NCI-H2171 treated with DMSO at 0.1 percent for 48 hours (cell line): Measurements from ENCODE around the gene UBAC2.

Experiments used
- DNase-seq: peaks from one replicate; lab custom pipeline; 2025; lab: John Stamatoyannopoulos, UW

The UBAC2 gene

GRCh38 chr13:99360696-99361095 lies 160.0 kb downstream of the UBAC2 start:
- no peak for DNase-seq

DNA sequence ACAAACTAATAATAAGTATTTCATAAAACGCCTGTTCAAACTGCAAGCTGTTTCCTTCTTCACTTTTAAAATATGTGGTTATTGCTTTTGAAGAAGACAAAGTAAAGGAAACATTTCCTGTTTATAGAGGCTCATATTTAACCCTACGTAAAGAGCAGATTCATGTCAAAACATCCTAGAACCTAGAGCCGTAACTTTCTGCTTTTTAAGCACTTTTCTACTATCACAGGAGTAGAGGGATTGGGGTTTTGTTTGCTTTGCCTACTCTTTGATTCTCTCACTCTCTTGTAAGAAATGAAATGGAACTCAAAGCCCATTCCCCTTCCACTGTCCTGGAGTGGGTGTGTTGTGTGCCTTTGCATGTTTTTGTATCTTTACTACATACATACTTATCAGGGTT lies 160.5 kb downstream of the UBAC2 start:
- DNase-seq, result no peak

DNA sequence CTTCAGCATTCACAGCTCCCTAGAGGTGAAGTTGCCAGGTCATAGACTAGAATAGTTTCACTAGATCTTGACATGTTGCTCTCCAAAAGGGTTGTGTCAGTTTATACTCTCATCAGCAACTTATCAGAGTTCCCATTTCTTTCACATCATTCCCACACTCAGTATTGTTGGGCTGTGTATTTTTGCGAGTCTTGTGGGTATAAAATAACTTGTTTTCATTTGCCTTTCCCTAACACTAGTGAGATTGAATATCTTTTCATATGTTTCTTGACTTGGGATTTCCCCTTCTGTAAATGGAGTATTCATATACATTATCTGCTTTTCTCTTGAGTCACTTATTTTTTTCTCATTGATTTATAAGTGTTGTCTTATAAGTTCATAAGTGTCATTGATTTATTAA lies 161.7 kb downstream of the UBAC2 start:
- no peak for DNase-seq

DNA sequence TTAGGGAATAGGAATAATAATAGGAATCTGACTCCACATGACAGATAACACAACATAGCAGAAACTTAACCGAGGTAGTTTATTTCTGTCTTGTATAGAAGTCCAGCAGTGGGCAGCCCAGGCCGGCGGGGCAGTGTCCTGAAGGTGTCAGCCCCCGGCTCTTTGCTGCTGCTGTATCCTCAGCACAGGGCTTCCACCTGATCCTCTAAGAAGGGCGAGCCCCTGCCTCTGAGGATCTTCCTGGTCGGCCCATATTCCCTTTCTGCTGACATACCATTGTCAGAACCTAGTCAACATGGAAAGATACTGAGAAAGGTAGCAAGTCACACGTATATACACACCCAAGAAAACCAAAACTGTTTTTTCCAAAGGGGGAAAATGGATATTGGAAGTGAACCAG lies 162.7 kb downstream of the UBAC2 start:
- no peak for DNase-seq

DNA sequence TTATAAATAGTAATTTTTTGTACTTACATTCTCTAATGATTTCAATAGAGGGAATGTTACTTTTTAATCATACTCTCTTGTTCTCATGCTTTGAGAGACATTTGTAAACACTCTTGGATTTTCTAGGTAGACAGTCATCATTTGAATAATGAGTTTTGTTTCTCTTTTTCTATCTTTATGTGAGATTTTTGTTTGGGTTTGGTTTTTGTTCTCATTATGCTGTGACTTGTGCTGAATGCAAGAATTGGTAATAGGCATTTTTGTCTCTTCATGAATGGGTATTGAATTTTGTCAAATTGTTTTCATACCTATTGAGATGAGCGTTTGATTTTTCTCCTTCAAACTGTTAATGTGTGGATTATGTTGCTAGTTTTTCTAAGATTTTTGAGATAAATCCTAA lies 163.3 kb downstream of the UBAC2 start:
- DNase-seq, result no peak

DNA sequence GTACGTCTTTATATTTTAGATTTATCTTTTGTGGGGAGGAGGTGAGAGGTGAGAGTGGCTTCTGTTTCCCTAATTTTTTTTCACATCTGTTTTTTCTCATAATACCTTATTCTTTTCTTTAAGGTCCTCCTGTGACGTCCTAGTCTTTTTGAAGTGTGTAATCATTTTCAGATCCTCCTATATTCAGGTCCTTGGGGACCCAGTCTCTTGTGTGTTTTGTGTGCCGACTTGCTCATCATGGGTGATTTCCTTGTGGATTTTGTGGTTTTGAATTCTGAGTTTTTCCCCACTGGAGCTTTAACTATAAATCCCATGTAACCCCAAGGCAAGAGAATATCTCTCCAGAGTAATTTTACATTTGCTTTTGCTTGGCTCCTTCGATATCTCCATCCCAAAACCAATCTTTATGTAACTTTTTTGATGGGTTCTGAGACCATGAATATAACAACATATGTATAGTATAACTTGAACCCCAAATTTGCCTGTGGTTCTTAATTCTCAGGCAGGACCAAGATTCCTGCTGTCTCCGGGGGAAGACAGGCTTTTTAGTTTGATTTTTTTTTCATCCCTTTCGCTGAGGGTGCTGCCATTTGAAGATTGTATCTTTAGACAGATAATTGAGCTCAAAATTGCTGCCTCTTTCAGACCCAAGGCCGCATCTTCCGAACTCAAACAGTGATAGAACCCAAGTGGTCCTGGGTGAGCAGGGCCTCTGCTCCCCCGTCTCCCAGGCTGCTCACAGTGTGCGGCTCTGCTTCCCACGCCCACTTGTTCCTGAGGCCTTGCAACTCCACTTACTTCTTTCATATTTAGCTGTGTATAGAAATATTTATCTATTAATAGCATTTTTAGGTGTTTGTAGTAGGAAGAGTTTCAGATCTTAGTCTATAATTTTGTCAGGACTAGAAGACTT lies 165.7 kb downstream of the UBAC2 start:
- no peak for DNase-seq

DNA sequence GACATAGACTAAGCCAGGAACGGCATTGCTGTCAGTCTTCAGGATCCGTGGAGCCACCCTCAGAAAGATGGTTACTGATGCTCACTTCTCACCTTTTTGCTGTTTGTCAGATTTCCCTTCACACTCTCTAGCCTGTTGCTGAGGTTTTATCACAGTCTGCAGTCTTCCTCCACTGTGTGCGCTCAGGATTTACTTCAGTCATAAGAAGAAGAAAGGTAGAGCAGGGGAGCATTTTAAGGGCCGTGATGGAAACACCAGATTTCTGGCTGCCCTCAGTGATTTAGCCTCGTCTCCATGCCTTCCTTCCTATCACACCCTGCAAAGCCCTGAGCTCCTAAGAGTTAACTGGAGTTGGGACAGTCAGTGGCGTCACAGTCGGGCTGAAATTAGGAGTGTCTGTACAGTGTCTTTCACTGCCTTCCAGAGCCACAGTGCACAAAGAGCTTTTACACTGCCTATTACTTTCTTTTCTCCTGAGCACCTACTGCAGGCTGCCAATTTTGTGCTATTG lies 166.5 kb downstream of the UBAC2 start:
- no peak for DNase-seq

DNA sequence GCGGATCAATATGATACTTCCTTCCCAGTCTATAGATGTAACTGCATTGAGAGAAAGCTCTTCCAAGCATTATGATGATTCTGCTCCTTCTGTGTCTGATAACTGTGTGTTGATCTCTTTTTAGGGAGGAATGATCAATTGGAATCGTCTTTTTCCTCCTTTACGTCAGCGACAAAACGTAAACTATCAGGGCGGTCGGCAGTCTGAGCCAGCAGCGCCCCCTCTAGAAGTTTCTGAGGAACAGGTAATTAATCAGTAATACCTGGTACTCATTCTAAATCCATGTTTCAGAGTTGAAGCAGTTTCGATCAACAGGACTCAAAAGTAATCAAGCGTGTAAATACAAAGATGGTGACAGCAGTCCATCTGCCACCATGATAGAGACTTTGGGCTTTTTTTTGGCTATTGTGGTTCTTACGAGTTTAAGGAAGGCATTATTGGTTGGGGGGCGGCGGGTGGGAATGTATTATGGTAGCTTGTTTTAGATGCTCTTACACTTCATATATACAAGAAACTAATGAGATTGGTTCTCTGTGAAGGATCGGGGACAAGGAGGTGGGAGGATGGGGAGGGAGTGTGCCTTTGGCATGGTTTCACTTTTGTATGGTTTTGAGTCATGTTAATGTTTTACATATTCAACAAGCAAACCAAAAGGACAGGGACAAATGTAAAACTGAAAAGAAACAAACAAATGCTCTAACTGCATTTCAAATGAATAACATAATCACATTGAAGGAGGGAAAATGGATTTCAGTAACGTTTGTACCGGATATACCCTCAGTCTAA lies 167.2 kb downstream of the UBAC2 start:
- DNase-seq, result no peak

DNA sequence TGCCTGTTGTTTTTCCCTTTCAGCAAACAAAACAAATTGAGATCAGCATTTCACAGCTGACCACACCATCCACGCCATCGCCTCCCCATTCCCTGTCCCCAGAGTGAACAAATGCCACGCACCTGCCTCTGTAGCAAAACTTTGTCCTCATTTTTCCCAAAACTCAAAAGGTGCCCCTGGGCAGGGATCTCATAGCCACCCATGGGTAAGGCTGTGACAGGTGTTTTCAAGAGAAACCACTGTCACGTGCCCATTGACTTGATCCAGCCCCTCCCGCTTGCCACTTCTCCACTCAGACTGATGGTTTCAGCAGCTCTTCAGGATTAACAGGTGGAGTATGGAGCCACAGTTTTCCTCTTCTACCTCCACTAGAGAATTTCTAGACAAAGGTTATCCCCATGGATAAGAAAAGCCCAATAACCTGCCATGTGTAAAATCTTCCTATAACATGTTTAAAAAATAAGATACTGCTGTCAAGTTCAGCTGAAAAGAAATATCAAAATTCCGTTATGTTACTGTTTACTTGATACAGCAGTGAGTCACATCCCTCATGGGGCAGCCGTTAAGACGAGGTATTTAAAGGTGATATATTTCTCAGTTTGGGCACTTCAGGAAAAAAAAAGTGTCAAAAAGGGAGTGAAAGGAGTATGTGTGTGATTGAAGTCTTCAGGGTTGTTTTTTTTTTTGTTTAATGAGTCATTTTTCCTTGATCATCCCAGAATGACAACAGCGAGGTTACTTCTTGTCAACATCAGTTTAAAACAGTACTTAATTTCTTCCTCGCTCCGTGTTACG lies 170.0 kb downstream of the UBAC2 start:
- DNase-seq, result no peak

- no peak for DNase-seq
Measured at GRCh38 chr13:99371956-99372355, 171.3 kb downstream of the UBAC2 start.

- no peak for DNase-seq
Measured at GRCh38 chr13:99373436-99373835, 172.8 kb downstream of the UBAC2 start.

DNA sequence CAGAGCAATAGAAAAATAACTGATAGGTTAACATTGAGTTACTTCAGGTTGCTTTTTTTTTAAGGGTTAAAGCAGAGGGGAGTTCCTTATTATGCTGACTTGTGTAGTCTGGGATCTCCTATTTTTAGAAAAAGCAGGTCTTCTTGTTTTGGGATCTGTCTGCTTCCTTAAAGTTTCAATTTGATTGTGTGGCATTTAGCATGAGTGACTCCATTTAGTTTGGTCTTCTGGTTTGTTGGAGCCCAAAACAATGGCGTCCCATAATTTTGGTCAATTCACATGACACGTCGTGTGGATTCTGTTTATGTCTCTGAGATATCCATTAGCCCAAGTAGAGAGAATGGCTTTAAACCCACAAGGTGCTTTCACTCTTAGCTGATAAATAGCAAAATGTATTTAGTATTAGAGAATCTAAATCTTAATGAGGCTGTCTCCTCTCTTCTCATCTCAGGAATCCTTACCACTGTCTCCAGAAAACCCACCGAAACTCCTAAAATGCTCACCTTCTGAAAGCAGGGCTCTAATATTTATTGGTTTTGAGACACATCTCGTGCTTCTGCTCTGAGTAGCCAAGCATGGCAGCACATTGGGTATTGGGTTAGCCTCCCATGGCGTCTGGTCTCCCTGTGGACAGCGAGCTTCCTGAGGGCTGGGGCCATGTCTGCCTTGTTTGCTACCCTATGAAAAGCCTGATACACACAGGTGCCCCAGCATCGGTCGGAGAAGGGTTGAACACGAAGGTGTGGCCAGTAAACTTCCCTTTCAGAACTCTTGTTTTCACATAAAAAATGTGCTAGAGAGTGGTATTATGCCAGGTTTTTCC lies 173.7 kb downstream of the UBAC2 start:
- DNase-seq, result no peak

DNA sequence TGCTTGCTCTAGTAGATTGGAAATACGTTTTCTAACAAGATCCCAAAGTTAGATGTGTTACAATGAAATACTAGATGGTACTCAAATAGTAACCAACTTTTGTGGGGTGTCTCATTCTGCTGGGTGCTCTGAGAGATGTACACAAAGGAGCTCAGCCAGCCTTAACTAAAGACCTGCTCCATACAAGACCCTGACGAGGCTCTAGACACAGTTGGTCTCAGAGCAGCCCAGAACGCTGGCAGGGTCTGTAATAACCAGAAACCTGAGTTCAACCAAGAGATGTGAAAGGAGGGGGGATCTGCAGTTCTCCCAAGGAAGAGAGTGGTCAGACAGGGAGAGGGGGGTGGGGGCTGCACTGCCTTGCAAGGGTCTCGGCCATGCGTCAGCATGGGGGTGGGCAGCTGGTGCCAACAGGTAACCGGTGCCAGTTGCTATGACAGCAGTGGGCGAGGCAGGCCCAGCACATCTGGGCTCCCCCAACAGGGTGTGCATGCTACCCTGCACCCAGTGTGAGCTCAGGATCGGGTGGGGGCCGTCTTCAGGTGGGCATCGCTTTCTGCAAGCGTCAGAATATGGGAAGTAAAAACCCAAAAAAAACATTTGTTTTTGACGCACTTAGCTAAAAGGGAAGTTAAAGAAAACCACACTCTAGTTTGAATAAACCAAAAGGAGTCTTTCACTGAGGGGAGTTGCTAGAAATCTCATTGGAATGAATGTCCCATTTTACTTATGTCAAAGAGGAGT lies 174.5 kb downstream of the UBAC2 start:
- no peak for DNase-seq

DNA sequence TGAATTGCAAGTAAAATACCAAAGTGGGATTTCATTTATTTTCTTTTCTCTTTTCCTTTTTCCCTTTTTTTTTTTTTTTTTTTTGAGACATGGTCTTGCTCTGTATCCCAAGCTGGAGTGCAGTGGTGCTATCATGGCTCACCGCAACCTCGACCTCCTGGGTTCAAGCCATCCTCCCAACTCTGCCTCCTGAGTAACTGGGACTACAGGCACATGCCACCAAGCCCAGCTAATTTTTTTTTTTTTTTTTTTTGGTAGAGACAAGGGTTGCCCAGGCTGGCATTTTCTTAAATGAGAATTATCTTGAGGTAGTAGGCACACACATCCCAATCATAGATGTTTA lies 175.1 kb downstream of the UBAC2 start:
- DNase-seq, result no peak

GRCh38 chr13:99376132-99376531 lies 175.5 kb downstream of the UBAC2 start:
- DNase-seq, result no peak

DNA sequence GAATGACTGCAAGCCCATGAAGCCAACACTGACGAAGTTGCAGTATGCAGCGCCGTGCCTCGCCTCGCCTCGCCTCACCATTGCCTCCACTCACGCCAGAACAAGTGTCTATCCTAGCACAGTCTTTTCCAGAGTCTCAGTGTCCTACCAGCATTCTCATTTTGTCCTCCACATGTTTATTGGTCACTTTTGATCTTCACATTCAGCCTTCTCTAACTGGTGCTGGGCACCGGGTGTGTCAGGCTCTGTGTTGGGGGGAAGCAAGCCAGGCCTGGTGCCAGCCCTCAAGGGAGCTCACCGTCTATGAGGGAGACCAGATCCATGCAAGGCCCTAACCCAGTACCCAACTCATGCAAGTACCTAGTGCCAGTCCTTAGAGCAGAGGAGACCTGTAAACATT lies 176.3 kb downstream of the UBAC2 start:
- DNase-seq, result no peak

DNA sequence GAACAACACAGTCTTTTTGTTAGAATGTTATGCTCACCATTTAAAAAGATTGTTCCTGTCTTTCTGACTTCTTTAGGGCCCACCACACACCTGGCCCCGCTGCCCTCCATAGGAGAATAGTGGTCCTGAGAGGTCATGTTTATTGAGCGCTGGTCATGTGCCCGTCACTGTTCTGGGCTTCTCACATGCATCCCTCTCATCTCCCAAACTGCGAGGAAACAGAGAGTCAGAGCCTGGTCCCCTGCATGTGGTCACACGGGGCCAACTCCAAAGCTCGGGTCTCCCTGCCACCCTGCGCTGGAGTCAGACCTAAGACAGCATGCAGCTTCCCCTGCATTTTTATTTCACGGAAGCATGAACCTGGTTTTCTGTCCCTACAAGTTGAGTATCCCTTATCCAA lies 177.0 kb downstream of the UBAC2 start:
- no peak for DNase-seq

DNA sequence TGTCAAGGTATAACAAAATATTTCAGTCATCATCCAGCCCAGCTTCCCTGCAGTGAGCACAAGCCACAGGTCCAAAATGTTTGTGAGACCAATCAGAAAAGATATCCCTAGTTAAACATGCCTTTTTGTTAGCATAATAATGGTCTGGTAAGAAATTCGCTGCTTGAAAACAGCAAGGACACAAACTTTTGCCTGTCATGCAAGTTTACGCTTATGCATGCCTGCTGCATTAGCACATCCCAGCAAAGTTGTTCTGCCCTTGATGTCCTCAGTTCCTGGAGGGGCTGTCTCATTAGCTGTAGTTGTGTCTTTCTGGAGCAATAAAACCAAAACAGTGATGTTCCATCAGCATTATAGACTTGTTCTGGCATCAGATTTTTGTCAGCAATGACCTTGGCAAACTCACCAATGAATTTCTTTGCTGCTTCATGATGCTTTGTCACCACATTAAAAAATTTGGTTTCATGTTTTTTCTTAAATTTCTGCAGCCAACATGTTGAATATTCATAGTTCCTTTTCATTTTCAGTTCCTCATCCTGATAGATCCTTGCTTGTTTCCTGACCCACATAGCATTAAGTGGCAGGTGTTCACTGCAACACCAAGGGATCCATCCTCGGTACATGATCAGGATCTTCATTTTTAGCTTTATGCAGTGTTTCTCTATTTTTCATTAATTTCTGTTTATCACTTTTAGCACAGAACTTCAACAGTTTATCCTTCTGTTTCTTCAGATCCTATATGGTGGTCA lies 178.5 kb downstream of the UBAC2 start:
- no peak for DNase-seq

GRCh38 chr13:99379856-99380801 lies 179.5 kb downstream of the UBAC2 start:
- DNase-seq, result peak; percentile 45
